Erythroblast (primary cell): Measurements from ENCODE around the gene CARD10.
"Not testable (repeated sequence)": the region's sequence is repeated elsewhere in the genome, so short reads cannot be mapped to it uniquely, and the experiment has no call there.

ENCODE experiments used
- DNase-seq, 2 experiments: peaks; one replicate each; lab custom pipeline; 2025; lab: John Stamatoyannopoulos, UW
- GATA1 ChIP-seq: IDR thresholded peaks from 2 replicates; pipeline ENCODE4 v1.6.1; 2011; ENCODE audit warnings: low read depth, mild to moderate bottlenecking, control low read depth, low read length, moderate library complexity
- POLR2A ChIP-seq: IDR thresholded peaks from 2 replicates; pipeline ENCODE4 v1.6.1; 2011; ENCODE audit warnings: mild to moderate bottlenecking, low read length

The CARD10 gene

DNA sequence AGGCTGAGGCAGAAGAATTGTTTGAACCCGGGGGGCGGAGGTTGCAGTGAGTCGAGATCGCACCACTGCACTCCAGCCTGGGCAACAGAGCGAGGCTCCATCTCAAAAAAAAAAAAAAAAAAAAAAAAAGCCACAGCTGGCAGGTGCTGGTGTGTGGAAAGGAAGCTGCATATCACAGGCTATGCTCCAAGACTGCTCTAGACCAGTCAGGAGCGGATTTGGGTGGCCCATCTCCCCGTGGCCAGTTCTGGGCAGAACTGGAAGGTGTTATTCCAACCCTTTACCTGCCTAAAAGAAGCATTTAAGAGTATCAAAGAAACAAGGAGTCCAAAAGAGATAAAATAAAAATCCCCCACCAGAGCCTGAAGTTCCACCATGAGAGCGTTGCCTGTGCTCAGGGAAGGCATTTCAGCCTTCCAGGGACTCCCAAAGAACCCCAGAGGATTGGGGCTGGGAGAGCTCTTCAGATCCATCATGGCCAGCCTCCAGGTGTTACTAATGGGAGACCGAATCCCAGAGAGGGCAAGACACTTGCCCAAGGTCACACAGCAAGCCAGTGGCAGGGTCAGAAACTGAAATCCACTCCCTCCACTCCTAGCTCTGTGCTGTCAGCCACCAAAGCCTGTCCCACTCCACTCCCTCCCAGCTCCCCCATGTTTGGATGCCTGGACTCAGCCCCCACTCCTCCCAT lies 47.3 kb downstream of the CARD10 start:
- no peak for DNase-seq
- no peak for TF ChIP-seq POLR2A
- no peak for TF ChIP-seq GATA1

DNA sequence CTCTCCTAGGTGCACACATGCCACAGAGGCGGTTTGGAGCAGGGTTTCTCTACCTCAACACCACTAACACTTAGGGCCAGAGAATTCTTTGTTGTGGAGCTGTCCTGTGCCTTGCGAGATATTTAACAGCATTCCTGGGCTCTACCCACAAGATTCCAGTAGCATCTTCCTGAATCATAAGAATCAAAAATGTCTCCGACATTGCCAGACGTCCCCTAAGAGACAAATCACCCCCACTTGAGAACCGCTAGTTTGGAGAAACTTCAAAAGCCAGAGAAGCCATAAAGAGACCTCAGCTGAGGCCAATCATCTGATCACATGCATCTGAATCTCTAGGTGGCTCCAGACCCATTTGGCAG lies 49.1 kb downstream of the CARD10 start:
- TF ChIP-seq POLR2A (no peak), GATA1 (no peak)
- DNase-seq = no peak

DNA sequence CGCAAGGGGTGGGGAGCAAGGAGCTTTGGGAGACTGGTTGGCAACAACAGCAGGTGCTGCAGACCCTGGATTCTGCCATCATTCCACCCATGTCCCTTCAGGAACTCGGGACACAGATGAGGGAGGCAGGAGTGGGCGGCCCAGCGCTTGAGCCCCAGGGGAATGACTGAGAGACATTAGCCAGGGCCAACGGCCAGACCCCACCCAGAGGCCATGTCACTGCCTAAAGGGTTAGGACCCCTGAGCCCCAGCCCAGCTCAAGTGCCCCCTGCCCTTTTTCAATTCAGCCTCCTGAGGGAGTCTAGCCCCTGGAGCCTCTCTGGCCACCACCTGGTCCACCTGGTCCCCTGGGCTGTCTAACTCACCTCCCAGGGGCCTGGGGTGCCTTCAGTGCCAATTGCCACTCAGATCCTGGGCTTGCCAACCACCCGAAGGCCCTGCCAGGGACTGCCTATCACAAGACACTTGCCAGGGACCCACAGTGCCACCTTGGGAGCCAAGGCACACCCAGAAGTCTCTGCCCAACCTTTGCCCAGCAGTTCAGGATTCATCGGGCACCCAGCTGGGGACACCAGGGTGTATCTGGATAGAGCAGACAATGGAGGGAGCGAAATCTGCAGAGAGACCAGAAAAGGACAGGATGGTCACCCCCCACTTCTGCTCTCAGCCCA lies 49.7 kb downstream of the CARD10 start:
- DNase-seq = no peak
- TF ChIP-seq GATA1 (no peak), POLR2A (no peak)

DNA sequence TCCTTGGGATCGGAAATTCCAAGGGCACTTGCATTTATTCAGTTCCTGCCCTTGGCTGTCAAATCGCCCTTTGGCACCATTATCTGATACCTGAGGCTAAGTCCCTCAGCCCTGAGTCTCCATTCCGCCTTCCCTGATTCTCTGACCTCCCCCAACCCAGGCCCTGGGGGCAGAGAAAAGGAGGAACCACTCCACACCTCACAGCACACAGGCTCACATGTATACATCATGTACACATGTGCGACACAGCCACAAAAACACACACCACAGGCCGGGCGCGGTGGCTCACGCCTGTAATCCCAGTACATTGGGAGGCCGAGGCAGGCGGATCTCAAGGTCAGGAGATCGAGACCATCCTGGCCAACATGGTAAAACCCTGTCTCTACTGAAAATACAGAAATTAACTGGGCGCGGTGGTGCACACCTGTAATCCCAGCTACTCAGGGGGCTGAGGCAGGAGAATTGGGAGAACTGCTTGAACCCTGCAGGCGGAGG lies 51.0 kb downstream of the CARD10 start:
- not testable (repeated sequence) for DNase-seq

DNA sequence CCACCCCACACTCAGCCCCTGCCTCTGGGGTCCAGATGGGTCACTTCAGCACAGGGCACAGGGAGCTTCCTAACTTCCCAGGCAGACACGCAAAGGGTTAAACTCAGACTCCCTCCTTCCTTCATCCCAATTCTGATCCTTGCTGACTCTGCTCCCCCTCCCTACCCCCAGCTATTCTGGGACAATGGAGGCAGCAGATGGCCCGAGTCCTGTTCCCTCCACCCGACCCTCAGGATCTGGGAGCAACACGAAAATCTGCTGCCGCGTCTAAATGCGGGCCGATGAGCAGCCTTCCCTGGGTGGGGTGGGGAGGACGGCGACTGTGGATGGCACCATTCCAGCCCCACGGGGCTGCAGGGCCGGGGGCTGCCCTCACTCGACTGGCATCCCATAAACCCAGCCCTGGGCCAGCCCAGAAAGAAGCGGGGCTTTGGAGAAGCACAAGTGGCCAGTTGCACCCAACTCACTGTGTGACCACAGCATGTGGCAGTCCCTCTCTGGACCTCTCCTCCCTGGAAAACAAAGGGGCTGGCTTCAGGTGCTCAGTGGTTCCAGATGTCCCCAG lies 51.7 kb downstream of the CARD10 start:
- TF ChIP-seq POLR2A (no peak), GATA1 (no peak)
- DNase-seq = no peak

DNA sequence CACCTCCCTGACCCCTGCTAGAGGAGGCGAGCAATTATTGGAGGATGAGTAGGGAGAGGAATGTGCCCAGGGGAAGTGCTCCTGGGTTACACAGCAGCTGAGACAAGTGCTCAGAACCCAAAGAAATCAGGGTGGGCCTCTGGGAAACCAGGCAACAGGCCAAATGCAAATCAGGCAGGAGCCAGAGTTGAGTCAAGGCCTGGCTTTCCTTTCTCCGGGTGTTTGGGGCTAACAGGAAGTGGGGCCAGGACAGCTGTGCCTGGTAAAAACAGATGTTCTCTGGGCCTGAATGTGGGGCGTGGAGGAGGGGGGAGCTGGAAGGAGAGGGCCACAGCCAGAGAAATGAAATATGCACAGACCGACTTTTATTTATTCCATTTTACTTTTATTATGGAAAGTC lies 55.0 kb downstream of the CARD10 start:
- TF ChIP-seq POLR2A (no peak), GATA1 (no peak)
- no peak for DNase-seq

DNA sequence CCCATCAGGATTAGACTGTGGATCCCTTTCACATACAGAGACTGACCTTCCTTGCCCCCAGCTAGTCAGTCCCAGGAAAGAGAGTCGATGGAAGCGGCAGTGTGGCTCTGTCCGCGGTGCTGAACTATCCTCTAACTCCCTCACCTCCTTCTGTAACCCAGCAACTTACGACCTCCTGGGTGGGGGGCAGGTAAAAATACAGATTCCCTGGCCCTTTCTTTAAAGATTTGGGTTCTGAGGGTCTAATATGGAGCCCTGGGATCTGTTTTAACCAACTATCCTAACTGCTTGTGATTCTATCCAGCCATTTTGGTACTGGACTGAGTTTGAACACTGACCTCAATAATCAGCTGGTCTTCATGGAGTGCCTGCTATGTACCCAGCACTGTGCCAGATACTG lies 56.2 kb downstream of the CARD10 start:
- peak; percentile 21 to 22 for DNase-seq
- TF ChIP-seq GATA1 (no peak), POLR2A (no peak)

DNA sequence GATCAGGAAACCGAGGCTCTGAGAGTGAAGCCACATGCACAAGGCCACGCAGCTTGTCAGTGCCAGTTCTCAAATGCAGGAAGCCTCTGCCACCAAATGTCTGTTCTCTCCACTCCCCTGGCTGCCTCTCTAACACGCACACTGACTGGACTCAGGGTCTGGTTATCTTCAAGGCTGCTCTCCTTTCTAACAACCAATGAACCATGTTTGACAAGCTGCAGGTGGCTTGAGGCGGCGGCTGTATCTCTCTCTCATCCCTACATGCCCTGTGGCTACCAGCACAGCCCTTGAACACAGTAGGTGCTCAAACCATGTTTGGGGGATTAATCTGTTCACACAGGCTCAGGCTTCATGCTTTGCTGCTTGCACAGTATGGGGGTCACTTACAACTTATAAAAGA lies 56.8 kb downstream of the CARD10 start:
- no peak for DNase-seq
- TF ChIP-seq GATA1 = no peak
- TF ChIP-seq POLR2A = no peak

DNA sequence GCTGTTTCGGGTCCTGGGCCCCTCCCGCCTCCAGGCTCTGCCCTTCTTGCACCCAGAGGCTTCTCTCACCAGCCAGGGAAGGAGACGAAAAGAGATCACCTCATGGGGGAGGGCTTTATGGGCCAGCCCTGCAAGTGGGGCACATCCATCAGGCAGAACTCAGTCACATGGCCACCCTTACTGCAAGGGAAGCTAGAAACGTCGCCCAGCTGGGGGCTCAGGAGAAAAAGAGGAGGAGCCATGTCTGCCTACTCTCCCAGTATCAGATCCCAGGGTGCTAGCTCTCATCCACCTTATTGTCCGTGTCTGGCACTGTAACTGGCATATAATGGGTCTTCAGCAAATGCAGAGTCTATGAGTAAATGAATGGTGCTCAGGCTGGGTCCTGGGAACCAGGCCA lies 57.3 kb downstream of the CARD10 start:
- TF ChIP-seq POLR2A (no peak), GATA1 (no peak)
- DNase-seq = no peak

DNA sequence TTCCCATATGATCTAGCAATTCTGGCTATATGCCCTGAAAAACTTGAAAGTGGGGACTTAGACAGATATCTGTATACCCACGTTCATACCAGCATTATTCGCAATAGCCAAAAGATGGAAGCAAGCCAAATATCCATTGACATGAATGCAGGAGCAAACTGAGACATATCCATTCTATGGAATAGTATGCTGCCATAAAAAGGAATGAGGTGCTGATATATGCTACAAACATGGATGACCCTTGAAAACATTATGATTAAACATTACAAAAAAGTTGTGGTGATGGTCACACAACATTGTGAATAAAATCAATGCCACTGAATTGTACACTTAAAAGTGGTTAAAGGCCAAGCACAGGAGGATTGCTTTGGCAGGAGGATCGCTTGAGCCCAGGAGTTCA lies 58.5 kb downstream of the CARD10 start:
- TF ChIP-seq POLR2A (no peak), GATA1 (no peak)

DNA sequence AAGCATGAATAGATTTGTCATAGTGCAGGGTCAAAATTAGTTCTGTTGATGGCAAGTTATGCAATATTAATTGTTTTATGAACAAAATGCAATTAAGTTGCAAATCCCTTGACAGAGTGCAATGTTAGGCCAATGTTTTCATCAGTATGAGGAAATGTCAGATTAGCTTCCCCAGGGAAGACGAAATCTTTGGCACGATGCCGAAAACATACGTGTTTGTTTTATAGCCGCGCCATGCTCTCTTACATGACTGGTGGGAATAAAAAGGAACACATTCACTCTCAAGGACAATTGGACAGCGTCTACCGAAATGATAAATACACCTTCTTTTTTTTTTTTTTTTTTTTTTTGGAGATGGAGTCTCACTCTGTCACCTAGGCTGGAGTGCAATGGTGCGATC lies 60.0 kb downstream of the CARD10 start:
- TF ChIP-seq GATA1 = no peak
- DNase-seq = no peak

More for the DNA sequence above, 58.5 kb downstream of the CARD10 start:
- DNase-seq = no peak

DNA sequence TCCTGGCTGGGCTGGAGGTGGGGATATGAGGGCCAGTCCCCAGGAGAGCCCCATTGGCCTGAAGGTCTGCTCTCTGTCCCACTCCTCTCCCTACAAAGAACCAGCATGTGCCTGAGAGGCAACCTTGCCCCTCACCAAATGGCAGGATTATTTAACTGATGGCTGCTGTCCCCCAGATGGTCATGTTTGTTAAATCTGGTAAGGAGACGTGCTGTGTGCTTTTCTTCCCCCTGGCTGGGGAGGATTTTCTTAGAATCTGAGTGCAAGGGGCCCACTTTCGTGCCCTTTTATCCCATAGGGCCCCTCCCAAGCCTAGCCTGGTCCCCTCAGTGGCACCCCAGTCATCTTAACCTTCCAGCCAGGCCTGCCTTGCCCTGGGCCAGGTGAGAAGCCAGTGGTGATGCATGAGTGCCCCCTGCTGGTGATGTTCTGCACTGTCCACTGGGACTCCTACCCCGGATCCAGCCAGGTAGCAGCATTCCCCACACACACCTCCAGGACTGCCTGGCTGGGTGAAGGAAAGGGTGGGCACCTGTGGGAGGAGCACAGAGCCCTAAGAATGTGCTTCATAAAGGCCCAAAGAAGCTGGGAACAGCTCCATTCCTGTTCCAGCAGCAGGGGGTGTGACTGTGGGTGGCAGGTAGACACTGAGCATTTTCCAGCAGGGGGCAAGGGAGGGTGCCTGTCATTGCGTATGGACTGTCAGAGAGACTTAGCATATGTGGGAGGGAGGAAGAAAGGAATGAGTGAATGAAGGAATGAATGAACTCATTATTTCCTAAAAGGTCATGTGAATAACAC lies 61.9 kb downstream of the CARD10 start:
- TF ChIP-seq POLR2A (no peak), GATA1 (no peak)
- DNase-seq = peak; percentile 50 to 79

DNA sequence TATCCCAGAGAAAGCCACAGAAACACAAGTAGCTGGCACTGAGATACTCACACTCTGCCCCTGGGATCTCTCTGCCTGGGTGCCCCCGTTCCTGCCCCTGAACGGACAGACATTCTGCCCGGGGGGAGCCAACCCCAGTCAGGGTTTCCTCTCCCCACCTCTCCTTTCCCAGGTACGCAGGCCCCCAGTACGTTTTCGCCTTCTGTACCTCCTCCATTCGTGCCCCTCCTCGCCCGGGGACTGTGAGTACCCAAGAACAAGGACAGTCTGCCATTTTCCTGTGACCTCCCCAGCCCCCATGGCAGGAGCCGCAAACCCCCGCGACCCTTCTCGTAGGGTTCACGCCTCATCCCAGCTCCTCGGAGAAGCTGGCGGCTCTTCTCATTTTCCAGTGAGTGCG lies 62.9 kb downstream of the CARD10 start:
- no peak for DNase-seq
- no peak for TF ChIP-seq POLR2A
- no peak for TF ChIP-seq GATA1

DNA sequence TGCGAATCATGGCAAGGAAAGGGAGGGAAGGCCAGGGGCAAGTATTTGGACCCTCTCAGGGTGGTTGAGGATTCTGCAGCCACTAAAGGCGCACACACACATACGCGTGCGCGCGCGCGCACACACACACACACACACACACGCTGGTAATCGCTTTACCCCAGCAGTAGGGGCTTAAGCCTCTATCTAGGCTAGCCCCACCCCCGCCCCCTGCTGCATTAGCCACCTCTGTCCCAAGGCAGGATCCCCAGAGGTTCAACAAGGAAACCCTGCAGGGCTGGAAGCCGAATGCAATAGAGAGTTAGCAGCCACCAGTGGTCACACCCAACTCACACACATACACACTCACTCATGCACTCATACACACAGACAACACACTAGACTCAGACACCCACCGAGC lies 63.3 kb downstream of the CARD10 start:
- no peak for DNase-seq
- no peak for TF ChIP-seq GATA1
- no peak for TF ChIP-seq POLR2A
